ENCODE results near the gene FARP1. TPM values are rescaled to one million over a fixed set of nuclear protein-coding genes. Genes with fewer than 3 reads are reported as not detected.
A peak's percentile ranks its signal among the peaks of the same experiment; 100 is the strongest.

Gene FARP1
- total RNA-seq, 1 donor from 2014 or later: 110 TPM

DNA sequence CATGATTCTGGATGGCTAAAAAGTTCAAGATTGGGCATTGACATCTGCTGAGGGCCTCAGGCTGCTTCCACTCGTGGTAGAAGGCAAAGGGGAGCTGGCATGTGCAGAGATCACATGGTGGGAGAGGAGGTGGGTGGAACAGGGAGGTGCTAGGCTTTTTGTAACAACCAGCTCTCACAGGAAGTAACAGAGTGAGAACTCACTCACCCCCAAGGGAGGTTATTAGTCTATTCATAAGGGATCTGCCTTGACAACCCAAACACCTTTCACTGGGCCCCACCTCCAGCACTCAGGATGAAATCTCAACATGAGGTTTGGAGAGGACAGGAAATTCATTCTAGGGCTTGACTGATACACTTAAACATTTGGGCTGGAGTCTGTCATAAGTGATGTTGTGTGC lies 231.9 kb downstream of the FARP1 start:
- H3K27ac ChIP-seq: no peak overlapping the region
- TF ChIP-seq, protein P1, sequence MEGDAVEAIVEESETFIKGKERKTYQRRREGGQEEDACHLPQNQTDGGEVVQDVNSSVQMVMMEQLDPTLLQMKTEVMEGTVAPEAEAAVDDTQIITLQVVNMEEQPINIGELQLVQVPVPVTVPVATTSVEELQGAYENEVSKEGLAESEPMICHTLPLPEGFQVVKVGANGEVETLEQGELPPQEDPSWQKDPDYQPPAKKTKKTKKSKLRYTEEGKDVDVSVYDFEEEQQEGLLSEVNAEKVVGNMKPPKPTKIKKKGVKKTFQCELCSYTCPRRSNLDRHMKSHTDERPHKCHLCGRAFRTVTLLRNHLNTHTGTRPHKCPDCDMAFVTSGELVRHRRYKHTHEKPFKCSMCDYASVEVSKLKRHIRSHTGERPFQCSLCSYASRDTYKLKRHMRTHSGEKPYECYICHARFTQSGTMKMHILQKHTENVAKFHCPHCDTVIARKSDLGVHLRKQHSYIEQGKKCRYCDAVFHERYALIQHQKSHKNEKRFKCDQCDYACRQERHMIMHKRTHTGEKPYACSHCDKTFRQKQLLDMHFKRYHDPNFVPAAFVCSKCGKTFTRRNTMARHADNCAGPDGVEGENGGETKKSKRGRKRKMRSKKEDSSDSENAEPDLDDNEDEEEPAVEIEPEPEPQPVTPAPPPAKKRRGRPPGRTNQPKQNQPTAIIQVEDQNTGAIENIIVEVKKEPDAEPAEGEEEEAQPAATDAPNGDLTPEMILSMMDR (IDR thresholded peaks at IDR 0.05): no peak
- H3K4me3 ChIP-seq: no peak overlapping the region
- intact Hi-C loops (cut with DNase I): no loop called here
- no peaks in the 10 kb centered on the region for H3K27me3 ChIP-seq (ENCODE audit: low read depth)
- DNase-seq: no peak
- ATAC-seq: no peak
- H3K9me3 ChIP-seq: peaks cover 6% of the 10 kb centered on the region
- H3K4me1 ChIP-seq: peaks cover 5% of the 10 kb centered on the region
- no peaks in the 10 kb centered on the region for H3K36me3 ChIP-seq

- no peak overlapping the region for H3K27ac ChIP-seq
- no peaks in the 10 kb centered on the region for H3K27me3 ChIP-seq (ENCODE audit: low read depth)
- intact Hi-C loops (cut with DNase I): no loop called here
- TF ChIP-seq, protein P1 (IDR thresholded peaks at IDR 0.05): no peak
- ATAC-seq: peak; percentile 37 to 64
- peaks cover 6% of the 10 kb centered on the region for H3K9me3 ChIP-seq
- H3K36me3 ChIP-seq: peaks cover 6% of the 10 kb centered on the region
- no peak overlapping the region for H3K4me3 ChIP-seq
- H3K4me1 ChIP-seq: no peaks in the 10 kb centered on the region
- peak; percentile 50 for DNase-seq
These were observed 234.9 kb downstream of the FARP1 start for GRCh38 chr13:98377635-98378378.

GRCh38 chr13:98384739-98385138 lies 241.8 kb downstream of the FARP1 start:
- Histone ChIP-seq H3K4me3 (no peak overlapping the region), H3K4me1 (no peaks in the 10 kb centered on the region), H3K36me3 (peaks cover 32% of the 10 kb centered on the region), H3K27me3 (ENCODE audit: low read depth) (no peaks in the 10 kb centered on the region), H3K9me3 (no peaks in the 10 kb centered on the region), H3K27ac (no peak overlapping the region)
- ATAC-seq (peak in 1 of 2 donors; percentile 34), DNase-seq (no peak)
- intact Hi-C loops (cut with DNase I): no loop called here
- TF ChIP-seq, protein P1 (IDR thresholded peaks at IDR 0.05): no peak

DNA sequence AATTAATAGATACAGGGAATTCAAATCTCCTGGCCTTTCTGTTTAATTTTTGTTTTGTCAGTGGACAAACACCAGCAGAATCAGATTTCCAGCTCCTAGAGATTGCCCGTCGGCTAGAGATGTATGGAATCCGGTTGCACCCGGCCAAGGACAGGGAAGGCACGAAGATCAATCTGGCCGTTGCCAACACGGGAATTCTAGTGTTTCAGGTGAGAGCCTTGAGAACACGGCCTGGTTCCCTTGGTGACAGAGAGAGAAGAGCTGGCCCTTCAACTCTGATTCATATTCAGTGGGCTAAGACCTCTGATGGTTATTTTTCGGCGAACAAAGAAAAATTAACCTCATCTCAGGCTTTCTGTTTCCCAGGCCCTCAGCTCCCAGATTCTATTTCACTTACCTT lies 242.7 kb downstream of the FARP1 start:
- H3K27ac ChIP-seq: no peak overlapping the region
- ATAC-seq (peak; percentile 21 to 23), DNase-seq (no peak)
- no peak overlapping the region for H3K4me3 ChIP-seq
- H3K4me1 ChIP-seq: no peaks in the 10 kb centered on the region
- H3K36me3 ChIP-seq: peaks cover 41% of the 10 kb centered on the region
- H3K27me3 ChIP-seq (ENCODE audit: low read depth): no peaks in the 10 kb centered on the region
- TF ChIP-seq, protein P1 (IDR thresholded peaks at IDR 0.05): no peak
- H3K9me3 ChIP-seq: no peaks in the 10 kb centered on the region
- intact Hi-C loops (cut with DNase I): no loop called here

GRCh38 chr13:98386637-98387036 lies 243.7 kb downstream of the FARP1 start:
- DNase-seq: no peak
- intact Hi-C loops (cut with DNase I): no loop called here
- Histone ChIP-seq H3K4me3 (no peak overlapping the region), H3K36me3 (peaks cover 49% of the 10 kb centered on the region), H3K4me1 (no peaks in the 10 kb centered on the region), H3K9me3 (no peaks in the 10 kb centered on the region), H3K27ac (no peak overlapping the region), H3K27me3 (ENCODE audit: low read depth) (no peaks in the 10 kb centered on the region)
- TF ChIP-seq, protein P1 (IDR thresholded peaks at IDR 0.05): no peak
- ATAC-seq: no peak

Measured in lower lobe of right lung (tissue), 2 donors.